SKM-1 treated with dmso at 0.1 percent for 144 hours (cell line): Measurements from ENCODE around the gene DENND1A.
"Not testable (repeated sequence)": the region's sequence is repeated elsewhere in the genome, so short reads cannot be mapped to it uniquely, and the experiment has no call there.

Experiments used
- DNase-seq: peaks from one replicate; lab custom pipeline; 2025; ENCODE audit not compliant: unreplicated experiment; lab: John Stamatoyannopoulos, UW

The DENND1A gene, protein sequence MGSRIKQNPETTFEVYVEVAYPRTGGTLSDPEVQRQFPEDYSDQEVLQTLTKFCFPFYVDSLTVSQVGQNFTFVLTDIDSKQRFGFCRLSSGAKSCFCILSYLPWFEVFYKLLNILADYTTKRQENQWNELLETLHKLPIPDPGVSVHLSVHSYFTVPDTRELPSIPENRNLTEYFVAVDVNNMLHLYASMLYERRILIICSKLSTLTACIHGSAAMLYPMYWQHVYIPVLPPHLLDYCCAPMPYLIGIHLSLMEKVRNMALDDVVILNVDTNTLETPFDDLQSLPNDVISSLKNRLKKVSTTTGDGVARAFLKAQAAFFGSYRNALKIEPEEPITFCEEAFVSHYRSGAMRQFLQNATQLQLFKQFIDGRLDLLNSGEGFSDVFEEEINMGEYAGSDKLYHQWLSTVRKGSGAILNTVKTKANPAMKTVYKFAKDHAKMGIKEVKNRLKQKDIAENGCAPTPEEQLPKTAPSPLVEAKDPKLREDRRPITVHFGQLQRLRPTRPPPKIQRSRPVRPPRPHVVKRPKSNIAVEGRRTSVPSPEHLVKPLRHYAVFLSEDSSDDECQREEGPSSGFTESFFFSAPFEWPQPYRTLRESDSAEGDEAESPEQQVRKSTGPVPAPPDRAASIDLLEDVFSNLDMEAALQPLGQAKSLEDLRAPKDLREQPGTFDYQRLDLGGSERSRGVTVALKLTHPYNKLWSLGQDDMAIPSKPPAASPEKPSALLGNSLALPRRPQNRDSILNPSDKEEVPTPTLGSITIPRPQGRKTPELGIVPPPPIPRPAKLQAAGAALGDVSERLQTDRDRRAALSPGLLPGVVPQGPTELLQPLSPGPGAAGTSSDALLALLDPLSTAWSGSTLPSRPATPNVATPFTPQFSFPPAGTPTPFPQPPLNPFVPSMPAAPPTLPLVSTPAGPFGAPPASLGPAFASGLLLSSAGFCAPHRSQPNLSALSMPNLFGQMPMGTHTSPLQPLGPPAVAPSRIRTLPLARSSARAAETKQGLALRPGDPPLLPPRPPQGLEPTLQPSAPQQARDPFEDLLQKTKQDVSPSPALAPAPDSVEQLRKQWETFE

DNA sequence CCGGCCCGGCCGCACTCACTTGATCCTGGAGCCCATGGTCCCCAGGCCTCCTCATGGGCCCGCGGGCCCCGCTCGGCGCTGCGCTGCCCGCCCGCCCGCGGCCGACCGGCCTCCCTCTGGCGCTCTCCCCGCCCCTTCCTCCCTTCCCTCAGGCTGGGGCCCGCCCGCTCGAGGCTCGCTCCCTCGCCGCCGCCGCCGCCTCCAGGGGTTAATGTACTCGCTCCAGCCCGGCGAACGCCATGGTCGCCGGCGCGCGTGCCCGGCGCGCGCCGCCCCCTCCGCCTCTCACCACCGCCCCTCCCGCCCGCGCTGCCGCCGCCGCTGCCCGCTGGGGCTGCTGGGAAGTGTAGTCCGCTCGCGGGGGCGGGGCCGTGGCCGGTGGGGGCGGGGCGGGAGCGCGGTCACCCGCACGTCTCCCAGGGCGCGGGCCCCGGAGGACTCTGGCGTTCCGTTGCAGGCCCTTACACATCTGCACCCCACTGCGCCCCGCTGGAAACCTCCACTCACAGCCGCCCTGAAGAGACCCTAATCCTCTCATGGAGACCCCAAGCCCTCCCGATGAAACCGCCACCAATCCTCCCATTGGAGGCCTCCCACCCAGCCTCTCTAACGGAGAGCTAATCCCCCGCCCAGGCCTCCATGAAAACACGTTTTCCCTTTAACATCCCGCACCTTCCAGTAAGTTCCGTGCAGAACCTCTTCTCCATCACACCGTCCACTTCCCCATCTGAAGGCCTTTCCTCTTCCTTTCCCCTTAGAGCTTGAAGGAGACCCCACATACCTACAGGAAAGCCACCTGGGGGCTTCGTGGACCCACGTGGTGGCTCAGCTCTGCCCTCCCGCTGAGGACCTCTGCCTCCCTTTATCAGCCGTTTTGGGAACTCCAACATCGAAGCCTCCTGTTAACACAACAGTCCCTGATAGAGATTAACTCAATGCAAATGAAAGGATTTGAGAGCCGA lies at the start of gene DENND1A:
Gene DENND1A (minus strand): TSS at position 257 of the 962 bp plus-strand sequence. CDS start 221 bp downstream, at position 36.
- peak; percentile 76 for DNase-seq

DNA sequence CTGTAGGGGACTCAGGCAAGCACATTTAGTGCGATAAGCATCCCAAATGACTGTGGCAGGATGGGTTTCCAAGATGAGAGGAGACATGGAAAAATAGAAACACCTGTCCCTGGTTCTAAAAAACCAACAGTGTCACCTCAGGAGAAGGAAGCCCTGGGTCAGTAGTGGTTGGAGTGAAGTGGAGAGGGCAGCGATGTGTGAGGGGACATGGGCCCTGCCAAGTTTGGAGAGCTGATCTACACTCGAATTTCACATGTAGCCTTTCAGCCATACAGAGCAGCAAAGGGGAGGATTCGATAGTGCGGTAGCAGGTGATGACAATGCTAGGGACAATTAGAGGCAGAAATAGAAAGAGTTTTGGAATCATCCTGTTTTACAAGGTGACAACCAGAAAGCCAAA lies 49.1 kb upstream of the DENND1A start:
- DNase-seq, result no peak

DNA sequence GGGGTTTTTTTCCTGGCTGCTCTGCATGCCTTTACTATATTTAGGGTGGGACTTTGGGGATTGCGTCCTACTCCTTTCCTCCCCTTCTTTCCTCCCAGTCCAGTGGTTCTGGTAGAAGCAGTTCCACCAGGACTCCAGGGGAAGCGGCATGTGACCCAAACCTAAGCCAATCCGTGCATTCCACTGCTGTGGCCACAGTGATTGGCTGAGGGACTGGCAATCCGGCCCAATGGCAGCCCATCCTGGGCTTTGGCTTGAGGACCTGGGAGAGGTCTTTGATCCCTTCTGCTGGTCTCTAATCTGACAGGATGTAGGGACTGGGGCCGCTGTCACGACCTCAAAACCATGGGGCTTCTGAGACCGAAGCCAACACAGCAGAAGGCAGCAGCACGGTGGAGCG lies 46.7 kb upstream of the DENND1A start:
- DNase-seq, result not testable (repeated sequence)

DNA sequence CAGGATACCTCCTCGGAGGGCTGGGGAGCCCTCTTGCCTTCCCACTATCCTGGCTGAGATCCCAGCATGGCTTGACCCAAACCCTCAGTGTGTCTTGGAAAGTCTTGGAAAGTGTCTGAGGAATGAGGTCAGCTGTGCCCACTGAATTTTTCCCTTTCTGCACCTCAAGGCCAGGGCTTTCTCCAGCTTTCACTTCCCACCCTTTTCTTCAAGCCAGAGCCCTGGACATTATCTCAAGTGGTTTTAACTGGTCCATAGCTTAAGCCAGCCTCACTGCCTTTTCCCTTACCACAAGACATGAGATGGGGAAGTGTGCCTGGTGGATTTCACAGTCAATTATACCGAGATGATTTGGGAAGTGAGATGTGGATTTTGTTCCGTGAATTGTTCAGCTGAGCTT lies 45.9 kb upstream of the DENND1A start:
- DNase-seq, result no peak

DNA sequence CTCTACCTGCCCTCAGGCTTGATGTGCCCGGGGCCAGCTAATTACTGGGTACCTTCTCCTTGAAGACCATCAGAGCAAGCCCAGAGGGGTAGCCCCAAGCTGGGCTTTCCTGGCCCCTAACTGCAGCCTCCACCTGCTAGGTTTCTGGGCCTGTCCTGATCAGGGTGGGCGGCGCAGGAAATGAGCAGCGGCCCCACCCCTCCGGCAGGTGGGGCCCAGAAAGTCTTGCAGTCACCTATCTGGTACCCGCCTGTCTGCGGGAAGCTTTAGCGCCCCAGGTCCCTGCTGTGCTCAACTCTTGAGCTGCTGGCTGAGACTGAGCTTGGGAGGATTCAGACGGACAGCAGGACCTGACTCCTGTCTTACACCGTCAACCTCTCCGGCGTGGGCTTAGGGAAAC lies 44.5 kb upstream of the DENND1A start:
- DNase-seq, result no peak

DNA sequence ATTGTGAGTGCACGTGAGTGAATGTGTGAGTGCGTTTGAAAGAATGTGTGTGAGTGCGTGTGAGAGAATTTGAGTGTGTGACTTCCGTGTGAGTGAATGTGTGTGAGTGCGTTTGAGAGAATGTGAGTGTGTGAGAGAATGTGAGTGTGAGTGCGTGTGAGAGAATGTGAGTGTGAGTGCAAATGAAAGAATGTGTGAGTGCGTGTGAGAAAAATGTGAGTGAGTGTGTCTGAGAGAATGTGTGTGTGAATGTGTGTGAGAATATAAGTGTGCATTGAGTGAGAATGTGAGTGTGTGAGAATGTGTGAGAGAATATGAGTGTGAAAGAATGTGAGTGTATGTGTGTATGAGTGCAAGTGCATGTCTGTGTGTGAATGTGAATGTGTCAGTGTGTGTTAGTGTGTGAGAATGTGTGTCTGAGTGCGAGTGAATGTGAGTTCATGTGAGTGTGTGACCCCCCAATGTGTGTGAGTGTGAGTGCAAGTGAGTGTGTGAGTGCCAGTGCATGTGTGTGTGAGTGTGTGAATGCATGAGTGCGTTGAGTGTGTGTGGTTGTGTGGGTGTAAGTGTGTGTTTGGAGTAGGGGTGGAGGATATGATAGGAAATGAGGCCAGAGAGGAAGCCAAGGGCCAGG lies 43.8 kb upstream of the DENND1A start:
- no peak for DNase-seq

DNA sequence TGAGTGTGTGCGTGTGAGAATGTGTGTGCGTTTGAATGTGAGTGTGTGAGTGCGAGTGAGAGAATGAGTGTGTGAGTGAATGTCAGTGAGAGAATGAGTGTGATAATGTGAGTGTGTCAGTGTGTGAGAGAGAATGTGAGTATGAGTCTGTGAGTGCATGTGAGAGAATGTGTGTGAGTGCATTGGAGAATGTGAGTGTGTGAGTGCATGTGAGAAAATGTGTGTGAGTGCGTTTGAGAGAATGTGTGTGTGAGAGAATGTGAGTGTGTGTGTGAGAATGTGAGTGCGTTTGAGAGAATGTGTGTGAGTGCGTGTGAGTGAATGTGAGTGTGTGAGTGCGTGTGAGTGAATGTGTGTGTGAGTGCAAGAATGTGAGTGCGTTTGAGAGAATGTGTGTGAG lies 42.7 kb upstream of the DENND1A start:
- no peak for DNase-seq

DNA sequence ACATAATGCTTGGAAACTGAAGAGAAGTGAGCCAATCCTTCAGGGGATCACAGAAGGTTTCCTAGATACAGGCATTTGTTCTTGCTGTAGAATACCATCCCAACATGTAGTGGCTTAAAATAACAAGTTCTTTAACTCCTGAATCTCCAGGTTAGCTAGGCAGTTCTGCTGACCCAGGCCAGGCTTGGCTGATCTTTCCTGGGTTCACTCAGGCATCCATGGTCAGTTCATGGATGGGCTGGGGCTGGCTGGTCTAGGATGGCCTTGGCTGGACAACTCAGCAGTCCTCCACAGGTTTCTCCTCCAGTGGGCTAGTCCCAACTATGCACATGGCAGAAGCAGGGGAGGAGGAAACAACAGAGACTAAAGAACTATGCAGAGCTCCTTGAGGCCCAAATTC lies 37.4 kb upstream of the DENND1A start:
- no peak for DNase-seq

DNA sequence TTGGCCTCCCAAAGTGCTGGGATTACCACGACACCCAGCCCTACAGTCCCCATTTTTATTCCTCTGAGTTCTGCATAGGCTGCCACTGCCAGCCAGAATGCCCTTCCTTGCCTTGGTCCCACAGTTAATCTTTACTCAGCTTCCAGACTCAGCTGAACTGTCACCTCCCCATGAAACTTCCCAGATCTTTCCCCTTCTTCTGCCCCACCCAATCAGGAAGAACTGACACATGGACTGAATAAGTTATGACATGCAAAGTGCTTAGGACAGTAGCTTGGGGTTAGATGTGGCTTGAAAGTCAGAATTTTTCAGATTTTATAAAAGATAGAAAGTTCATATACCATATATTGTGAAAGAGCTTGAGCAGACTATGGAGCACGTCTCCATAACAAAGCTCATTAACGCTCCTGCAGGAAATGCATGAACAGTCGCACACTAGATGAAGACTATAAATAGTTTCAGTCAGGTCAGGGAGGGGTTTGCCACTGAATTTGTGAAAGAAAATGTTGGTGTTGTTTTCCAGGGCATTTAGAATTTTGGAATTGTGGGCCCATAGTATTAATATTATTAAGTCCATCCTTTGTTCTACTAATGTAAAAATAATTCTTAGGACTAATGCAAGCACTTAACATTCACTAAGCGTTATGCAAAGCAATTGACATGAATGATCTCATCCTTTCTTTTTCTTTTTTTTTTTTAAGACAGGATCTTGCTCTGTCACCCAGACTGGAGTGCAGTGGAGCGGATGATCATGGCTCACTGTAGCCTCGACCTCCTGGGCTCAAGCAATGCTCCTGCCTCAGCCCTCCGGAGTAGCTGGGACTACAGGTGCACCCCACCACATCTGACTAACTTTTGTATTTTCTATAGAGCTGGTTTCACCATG lies 36.1 kb upstream of the DENND1A start:
- no peak for DNase-seq

DNA sequence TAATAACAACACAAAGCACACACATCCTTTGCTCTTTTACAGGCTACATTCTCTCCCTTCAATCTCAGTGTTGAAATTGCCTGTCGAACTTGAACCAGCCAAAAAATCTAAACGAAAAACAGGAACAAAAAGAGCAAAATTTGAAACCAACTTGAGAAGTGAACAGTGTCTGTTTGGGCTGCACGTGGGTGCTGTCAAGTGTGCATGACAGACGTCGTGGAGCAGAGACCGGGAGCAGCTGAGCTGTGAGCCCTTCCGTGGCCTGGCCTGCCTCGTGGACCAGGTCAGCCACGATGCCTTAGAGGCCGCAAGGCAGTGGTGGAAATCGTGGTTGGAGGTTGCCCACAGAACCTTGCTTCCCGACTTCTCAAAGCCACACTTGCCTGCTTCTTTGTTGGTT lies 34.8 kb upstream of the DENND1A start:
- DNase-seq, result no peak

DNA sequence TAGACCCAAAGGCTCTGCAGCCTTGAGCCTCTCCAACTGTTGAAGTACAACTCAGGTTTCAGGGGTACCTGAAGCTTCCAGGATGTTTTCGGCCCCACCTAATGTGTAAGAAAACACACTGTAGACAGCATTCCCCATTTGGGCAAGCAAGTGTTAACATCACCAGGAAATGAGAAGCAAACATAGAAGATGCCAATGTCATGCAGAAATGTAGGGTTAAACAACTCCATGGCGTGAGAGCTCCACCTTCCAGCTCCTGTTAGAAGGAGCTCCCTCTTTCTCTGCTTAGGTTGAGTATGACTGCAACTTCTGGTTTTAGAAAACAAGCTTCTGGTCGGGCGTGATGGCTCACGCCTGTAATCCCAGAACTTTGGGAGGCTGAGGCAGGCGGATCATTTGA lies 31.0 kb upstream of the DENND1A start:
- no peak for DNase-seq

DNA sequence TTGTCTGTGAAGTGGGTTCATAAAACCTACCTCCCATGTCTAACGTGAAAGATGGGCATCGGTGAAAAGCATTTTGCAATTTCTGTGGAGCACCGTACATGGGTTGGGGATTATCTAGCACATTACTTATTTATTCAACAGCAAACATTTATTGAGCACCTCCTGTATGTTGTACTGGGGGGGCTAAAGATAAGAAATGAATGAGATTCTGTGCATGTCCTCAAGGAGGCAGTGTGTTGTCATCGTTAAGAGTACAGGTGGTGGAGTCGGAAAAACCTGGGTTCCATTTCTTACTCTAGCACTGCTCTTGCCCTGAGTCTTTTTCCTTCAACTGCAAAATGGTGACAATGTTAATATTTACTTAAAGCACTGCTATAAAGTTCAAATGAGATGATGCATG lies 30.4 kb upstream of the DENND1A start:
- no peak for DNase-seq

DNA sequence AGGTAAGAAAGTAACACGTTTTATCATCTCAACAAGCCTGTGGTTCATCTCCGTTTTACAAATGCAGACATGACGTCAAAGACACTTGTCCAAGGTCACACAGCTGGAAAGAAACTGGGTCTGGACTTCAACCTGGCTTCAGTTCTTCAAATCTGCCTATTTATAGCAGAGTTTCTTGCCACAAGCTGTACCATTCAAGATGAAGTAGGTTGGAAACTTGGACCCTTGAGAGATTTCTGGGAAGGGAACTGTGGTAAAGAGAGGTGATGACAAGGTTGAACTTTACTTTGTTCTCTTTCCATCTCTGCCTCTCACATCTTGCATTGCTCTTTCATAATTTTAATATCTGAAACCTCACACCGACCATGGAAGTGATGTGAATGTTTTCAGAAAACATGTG lies 29.9 kb upstream of the DENND1A start:
- DNase-seq, result no peak

DNA sequence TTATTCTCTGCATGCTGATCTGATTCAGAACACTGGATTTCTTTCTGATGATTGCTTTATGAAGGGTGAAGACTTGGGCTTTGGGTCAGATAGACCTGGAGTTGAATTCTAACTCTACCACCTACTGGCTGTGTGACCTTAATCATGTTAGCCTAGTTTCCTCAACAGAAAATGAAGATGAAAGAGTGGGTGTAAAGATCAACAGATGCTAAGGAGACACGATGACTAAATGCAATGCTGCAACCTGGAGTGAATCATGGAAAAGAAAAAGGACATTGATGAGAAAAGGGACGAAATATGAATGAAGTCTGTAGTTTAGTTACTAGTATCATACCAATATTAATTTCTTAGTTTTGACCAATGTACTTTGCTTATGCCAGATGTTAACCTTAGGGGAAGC lies 27.8 kb upstream of the DENND1A start:
- no peak for DNase-seq

DNA sequence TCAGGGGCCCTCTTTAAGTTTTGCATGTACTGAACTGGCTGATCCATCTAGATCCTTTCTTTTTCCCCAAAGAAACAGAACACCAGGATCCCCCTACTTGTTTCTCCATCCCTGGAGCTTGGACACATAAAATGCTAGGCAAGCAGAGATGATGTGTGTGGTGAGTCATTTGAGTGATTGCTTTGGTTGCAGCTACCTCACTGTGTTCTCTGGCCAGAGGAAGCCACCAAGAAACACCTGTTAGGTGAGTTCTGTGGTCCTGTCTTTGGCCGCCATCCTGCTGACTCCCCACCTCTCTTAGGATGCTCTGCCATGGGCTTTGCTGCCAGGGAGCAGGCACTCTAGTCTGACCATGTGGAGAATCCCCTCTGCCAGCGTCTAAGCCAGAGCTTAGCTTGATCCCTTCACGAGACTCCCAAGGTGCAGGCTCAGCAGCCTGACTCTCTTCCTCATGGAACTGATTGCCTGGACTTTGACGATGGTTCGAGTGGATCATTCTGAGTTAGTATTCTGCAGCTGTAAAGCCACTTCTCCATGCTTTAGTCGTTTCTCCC lies 27.3 kb upstream of the DENND1A start:
- no peak for DNase-seq

DNA sequence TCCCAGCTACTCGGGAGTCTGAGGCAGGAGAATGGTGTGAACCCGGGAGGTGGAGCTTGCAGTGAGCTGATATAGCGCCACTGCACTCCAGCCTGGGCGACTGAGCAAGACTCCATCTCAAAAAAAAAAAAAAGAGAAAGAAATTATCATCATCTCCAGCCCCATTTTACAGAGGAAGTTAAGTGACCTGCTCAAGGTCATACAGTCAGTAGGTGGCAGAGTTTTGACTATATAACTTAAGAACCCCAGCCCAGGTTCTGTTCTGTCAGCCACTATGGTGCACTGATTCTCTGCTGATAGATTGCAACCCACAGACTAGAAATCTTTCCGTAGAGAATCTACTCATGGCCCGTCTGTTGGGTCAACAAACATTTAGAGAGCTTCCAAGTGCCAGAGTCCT lies 25.7 kb upstream of the DENND1A start:
- no peak for DNase-seq

DNA sequence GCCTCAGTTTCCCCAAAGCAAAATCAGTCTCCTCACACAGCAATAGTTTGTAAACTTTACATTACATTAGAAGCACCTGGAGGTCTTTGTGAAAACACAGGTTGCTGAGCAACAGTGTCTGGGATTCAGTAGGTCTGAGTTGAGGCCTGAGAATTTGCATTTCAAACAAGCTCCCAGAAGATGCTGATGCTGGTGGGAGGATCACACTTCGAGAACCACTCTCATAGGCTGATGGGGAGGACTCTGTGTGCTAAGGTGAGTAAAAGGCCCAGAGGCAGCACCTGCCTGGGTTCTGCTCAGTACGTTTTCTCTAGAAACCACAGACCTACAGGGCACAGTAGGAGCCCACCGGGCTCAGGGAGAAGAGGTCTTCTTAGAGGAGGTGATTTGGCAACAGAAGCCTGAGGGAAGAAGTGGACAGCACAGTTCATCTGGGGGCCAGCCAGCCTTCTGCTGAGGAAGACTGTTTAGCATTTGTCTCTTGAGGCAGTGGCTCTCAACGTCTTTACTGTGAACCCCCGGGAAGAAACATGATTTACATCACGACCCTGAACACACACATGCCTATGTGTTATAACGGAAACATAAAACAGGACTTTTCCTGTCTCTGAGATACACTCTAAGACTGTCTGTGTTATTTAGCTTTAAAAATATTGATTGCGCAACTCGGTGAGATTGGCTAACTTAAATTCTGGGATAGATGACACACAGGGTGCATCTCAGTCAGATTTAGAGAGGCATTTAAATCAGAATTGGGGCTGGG lies 24.8 kb upstream of the DENND1A start:
- DNase-seq, result no peak
